Breast epithelium (tissue), 4 donors: ENCODE results near the gene ELOVL2. TPM values are rescaled to one million over a fixed set of nuclear protein-coding genes. Genes with fewer than 3 reads are reported as not detected.
"Not testable (repeated sequence)": the region's sequence is repeated elsewhere in the genome, so short reads cannot be mapped to it uniquely, and the experiment has no call there.

ENCODE experiments used
- DNase-seq, 2 donors: peaks; one replicate each; pipeline ENCODE4 v3.0.0-alpha.2; 2019; ENCODE audit warnings: low spot score in 2 of 2
- H3K27ac ChIP-seq, 2 donors: fragments of 200-600 bp; sonication (generic) in 1 of 2; one replicate each; pipeline ENCODE4 v1.5.1; 2016 to 2019; ENCODE audit warnings: mild to moderate bottlenecking in 1 of 2
- H3K27me3 ChIP-seq, 2 donors: fragments of 200-600 bp; sonication (generic) in 1 of 2; one replicate each; pipeline versions ENCODE4 v1.5.1 to v1.6.0; 2017 to 2019; ENCODE audit warnings: control low read depth in 1 of 2, mild to moderate bottlenecking in 1 of 2
- H3K36me3 ChIP-seq: fragments of 200-600 bp; one replicate; pipeline ENCODE4 v1.5.1; 2019
- H3K4me1 ChIP-seq, 2 donors: fragments of 200-600 bp; sonication (generic); one replicate each; pipeline ENCODE4 v1.5.1; 2016 to 2019; ENCODE audit warnings: control low read depth in 1 of 2
- H3K4me3 ChIP-seq, 3 donors: fragments of 200-600 bp; sonication (generic); 1 replicate in 2 of 3; 2 replicates in 1 of 3; pipeline ENCODE4 v1.5.1; 2016 to 2019; ENCODE audit warnings: mild to moderate bottlenecking in 3 of 3, moderate library complexity in 2 of 3
- H3K9me3 ChIP-seq, 2 donors: fragments of 200-600 bp; sonication (generic) in 1 of 2; one replicate each; pipeline ENCODE4 v1.5.1; 2016 to 2019; ENCODE audit warnings: control low read depth in 1 of 2
- POLR2A ChIP-seq: fragments of 450-650 bp; IDR thresholded peaks from one replicate; pipeline ENCODE4 v1.6.1; 2016; ENCODE audit warnings: antibody characterized with exemption, mild to moderate bottlenecking, moderate library complexity
- POLR2AphosphoS5 ChIP-seq, 3 donors: sonication (generic); formaldehyde crosslinking; IDR thresholded peaks; one replicate each; pipeline ENCODE4 v1.6.1; 2017; ENCODE audit warnings: antibody characterized with exemption in 3 of 3
- intact Hi-C: fragments of 100-400 bp; cut with DNase I; formaldehyde crosslinking; loops from one replicate; pipeline ENCODE4 v1.15.1; 2023; ENCODE audit warnings: low total_unique reads
- total RNA-seq, 3 donors: library from RNA; depleted of rRNA; stranded (reverse); fragments of >200 nt; gene quantifications; one replicate each; pipeline ENCODE4 v1.1.0, GENCODE V29; 2016
- TF ChIP-seq, protein P1 (sequence below), 3 donors: fragments of 450-650 bp; IDR thresholded peaks; one replicate each; pipeline ENCODE4 v1.5.1; 2016 to 2017; ENCODE audit warnings: antibody characterized with exemption in 3 of 3, mild to moderate bottlenecking in 3 of 3, moderate library complexity in 3 of 3

The ELOVL2 gene
- total RNA-seq, 3 donors from 2014 or later = 0.64 to 11.1 (median 2.6) TPM

DNA sequence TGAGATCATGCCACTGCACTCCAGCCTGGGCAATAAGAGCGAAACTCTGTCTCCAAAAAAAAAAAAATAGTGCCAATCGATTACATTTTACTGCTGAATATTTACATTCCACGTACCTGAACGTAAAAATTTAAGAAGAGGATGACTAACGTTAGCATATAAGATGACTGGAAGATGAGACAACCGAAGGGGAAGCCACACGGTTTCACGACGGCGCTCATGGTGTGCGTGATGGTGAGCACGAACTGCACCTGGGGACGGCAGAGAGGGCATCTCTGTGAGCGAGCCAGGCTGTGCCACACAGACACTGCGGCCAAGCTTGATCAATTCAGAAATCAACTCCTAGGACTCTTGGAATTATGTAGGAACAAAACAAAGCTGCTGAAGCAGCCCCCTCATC, 54.5 kb downstream of the ELOVL2 start:
- TF ChIP-seq, protein P1, sequence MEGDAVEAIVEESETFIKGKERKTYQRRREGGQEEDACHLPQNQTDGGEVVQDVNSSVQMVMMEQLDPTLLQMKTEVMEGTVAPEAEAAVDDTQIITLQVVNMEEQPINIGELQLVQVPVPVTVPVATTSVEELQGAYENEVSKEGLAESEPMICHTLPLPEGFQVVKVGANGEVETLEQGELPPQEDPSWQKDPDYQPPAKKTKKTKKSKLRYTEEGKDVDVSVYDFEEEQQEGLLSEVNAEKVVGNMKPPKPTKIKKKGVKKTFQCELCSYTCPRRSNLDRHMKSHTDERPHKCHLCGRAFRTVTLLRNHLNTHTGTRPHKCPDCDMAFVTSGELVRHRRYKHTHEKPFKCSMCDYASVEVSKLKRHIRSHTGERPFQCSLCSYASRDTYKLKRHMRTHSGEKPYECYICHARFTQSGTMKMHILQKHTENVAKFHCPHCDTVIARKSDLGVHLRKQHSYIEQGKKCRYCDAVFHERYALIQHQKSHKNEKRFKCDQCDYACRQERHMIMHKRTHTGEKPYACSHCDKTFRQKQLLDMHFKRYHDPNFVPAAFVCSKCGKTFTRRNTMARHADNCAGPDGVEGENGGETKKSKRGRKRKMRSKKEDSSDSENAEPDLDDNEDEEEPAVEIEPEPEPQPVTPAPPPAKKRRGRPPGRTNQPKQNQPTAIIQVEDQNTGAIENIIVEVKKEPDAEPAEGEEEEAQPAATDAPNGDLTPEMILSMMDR (IDR thresholded peaks at IDR 0.05) = no peak
- TF ChIP-seq POLR2A (no peak), POLR2AphosphoS5 (IDR thresholded peaks at IDR 0.05) (no peak)
- Histone ChIP-seq H3K4me3 (no peak overlapping the region), H3K27me3 (no peaks in the 10 kb centered on the region), H3K4me1 (no peaks in the 10 kb centered on the region), H3K9me3 (no peaks in the 10 kb centered on the region), H3K36me3 (no peaks in the 10 kb centered on the region), H3K27ac (no peak overlapping the region)
- intact Hi-C loops = no loop called here
- no peak for DNase-seq

DNA sequence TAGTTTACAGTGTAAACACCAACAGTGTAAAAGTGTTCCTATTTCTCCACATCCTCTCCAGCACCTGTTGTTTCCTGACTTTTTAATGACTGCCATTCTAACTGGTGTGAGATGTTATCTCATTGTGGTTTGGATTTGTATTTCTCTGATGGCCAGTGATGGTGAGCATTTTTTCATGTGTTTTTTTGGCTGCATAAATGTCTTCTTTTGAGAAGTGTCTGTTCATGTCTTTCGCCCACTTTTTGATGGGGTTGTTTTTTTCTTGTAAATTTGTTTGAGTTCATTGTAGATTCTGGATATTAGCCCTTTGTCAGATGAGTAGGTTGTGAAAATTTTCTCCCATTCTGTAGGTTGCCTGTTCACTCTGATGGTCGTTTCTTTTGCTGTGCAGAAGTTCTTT, 59.1 kb downstream of the ELOVL2 start:
- DNase-seq, H3K4me1 ChIP-seq, H3K4me3 ChIP-seq, H3K9me3 ChIP-seq, H3K27ac ChIP-seq, H3K27me3 ChIP-seq, H3K36me3 ChIP-seq, intact Hi-C loops: not testable (repeated sequence)

DNA sequence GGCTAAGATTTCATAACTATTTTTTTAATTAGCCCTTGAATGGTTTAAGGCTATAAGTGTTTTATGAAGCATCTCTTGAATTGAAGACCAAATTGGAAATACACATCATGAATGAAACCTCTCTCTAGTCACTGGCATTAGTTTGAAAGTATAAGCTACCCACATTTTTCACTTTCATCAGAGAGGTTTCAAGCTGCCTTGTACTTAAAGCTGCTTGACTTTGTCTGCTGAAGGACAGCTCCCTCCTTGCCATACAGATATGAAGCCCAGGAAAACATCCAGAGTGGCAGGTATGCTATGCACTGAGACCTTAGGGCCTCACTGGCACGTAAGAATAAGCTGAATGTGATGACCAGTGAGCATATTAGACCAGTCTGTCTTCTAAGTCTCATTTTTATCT, 62.7 kb downstream of the ELOVL2 start:
- TF ChIP-seq POLR2AphosphoS5 (IDR thresholded peaks at IDR 0.05) (no peak), POLR2A (no peak)
- TF ChIP-seq, protein P1 (IDR thresholded peaks at IDR 0.05) = no peak
- intact Hi-C loops = no loop called here
- H3K9me3 ChIP-seq = no peaks in the 10 kb centered on the region
- no peaks in the 10 kb centered on the region for H3K36me3 ChIP-seq
- no peaks in the 10 kb centered on the region for H3K4me1 ChIP-seq
- no peaks in the 10 kb centered on the region for H3K27me3 ChIP-seq
- no peak for DNase-seq
- H3K27ac ChIP-seq = no peak overlapping the region
- H3K4me3 ChIP-seq = no peak overlapping the region

DNA sequence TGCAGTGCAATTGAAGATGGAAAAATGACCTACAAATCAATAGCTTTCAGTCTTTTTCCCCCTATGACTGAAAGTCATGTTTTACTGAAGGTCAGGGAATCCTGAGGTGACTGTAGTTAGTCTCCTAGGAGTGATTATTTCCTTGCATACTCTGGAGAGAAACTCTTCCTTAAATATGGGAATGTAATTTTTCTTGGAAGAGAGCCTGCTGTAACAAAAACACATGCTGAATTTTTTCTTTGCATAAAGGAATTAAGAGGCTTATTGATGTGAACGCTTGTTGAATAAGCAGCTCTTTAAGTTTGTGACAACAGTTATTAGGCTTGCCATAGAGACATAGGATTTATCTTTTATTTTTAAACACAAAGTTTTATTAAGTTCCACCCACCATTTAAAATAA, 64.5 kb downstream of the ELOVL2 start:
- Histone ChIP-seq H3K36me3 (no peaks in the 10 kb centered on the region), H3K27me3 (no peaks in the 10 kb centered on the region), H3K4me3 (no peak overlapping the region), H3K4me1 (no peaks in the 10 kb centered on the region), H3K9me3 (no peaks in the 10 kb centered on the region), H3K27ac (no peak overlapping the region)
- no peak for DNase-seq
- TF ChIP-seq POLR2A = no peak
- TF ChIP-seq POLR2AphosphoS5 (IDR thresholded peaks at IDR 0.05) = no peak
- TF ChIP-seq, protein P1 (IDR thresholded peaks at IDR 0.05) = no peak
- intact Hi-C loops = loop anchor here (5.0 kb wide), 1 partner anchor 938 kb away; no protein-coding TSS in a partner anchor

DNA sequence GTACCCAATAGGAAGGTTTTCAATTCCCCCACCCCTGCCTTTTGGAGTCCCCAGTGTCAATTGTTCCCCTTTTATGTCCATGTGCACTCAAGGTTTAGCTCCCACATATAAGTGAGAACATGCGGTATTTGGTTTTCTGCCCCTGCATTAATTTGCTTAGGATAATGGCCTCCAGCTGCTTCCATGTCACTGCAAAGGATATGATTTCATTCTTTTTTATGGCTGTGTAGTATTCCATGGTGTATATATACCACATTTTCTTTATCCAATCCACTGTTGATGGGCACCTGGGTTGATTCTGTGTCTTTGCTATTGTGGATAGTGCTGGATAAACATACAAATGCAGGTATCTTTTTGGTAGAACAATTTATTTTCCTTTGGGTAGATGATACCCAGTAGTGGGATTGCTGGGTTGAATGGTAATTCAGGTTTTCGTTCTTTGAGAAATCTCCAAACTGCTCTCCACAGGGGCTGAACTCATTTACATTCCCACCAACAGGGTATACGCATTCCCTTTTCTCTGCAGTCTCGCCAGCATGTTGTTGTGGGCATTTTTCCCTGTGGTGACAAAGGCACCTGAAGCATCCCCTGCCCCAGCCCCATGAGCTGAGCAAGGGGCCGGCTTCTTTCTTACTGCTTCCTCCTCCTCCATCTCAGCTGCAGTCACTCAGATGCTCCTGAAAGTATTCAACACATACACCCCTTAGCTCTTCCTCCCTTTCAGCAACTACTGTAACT, 66.7 kb downstream of the ELOVL2 start:
- no peaks in the 10 kb centered on the region for H3K27me3 ChIP-seq
- H3K27ac ChIP-seq = no peak overlapping the region
- no peak overlapping the region for H3K4me3 ChIP-seq
- intact Hi-C loops = loop anchor here (5.0 kb wide), 1 partner anchor 940 kb away; no protein-coding TSS in a partner anchor
- H3K4me1 ChIP-seq = no peaks in the 10 kb centered on the region
- H3K36me3 ChIP-seq = no peaks in the 10 kb centered on the region
- no peak for TF ChIP-seq POLR2A
- TF ChIP-seq, protein P1 (IDR thresholded peaks at IDR 0.05) = no peak
- no peak for TF ChIP-seq POLR2AphosphoS5 (IDR thresholded peaks at IDR 0.05)
- no peak for DNase-seq
- no peaks in the 10 kb centered on the region for H3K9me3 ChIP-seq
